NCI-H2227 (cell line): ENCODE measurements around the gene NSD2.
A peak's percentile ranks its signal among the peaks of the same experiment; 100 is the strongest.
"Not testable (repeated sequence)": the region's sequence is repeated elsewhere in the genome, so short reads cannot be mapped to it uniquely, and the experiment has no call there.

Source experiments
- DNase-seq: peaks from one replicate; lab custom pipeline; 2025; ENCODE audit not compliant: unreplicated experiment; lab: John Stamatoyannopoulos, UW

Gene NSD2

DNA sequence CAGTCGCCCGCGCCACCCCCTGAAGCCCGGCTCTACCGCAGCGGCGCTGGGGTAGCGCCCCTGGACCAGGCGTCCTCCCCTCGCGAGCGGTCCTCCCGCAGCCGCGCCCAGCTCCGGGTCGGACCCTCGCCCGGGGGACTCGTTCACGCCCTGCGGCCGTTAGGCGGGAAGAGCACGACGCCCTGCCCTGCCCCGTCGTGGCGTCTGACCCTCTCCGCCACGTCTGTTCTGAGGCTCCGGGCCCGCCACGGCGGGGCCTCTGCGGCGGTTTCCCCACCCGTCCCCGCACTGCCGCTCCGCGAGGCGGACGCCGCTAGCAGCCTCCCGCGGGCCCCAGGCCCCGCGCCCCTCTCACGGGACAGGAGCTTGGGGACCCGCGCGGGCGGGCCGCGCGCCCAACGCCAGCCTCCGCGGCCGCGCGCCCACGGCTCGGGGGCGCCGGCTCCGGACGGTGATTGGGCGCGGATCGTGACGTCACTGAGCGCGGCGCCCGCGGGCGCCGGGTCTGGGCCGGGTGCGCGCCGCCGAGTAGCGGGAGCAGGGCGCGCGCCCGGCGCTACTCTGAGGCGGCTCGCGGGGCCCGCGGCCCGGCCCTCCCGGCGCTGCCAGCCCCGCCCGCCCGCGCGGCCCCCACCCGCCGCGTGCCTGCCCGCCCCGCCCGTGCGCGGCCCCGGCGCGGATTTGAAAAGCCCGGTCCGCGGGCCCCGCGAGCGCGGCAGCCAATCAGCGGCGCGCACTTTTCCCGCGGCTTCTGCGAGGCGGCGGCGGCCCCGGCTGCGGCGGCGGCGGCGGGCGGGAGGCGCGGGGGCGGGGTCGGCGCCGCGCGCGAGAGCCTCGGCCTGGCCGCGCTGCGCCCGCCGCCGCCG lies at the start of gene NSD2:
Gene NSD2, plus strand, starts transcription at position 816 of the 866 bp plus-strand sequence. CDS start 29,262 bp downstream, outside the sequence.
- peak; percentile 97 for DNase-seq

DNA sequence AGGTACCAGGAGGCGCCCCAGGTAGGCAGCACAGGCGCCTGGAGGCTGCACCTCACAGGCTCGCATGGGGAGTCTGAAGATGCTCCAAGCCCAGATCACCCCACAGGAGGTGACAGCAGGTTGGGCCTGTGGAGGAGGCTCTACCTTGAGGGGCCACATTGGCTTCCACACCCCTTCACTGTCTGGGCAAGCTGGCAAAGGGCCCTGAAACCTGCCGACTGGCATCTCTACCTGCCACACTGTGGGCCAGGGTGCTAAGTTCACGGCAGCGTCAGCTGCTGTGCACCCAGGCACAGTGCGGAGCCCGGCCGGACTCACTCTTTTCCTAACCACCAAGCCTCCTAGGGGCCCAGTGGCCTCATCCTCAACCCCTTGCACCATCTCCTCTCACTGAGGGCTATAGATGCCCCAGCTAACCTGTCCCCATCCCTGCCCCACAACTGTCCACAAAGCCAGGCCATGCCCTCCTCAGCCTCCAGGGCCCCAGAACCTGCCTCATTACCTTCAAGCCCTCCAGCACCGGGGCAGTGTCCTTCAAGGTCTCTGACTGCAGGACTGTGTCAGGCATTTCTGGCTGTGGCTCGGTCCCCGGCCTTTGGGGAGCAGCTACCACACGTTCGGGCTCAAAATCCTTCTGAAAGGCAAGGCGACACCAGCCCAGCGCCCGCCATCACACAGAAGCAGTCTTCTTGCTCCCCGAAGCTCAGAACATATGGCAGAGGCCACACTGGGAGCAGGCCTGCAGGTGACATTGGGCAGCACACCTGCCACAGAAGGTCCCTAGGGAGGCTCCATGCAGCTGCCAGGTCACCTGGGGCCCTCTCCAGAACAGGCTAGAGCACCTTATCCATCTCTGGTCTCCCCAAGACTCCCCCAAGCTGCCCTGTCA lies 49.3 kb upstream of the NSD2 start:
- DNase-seq: no peak

DNA sequence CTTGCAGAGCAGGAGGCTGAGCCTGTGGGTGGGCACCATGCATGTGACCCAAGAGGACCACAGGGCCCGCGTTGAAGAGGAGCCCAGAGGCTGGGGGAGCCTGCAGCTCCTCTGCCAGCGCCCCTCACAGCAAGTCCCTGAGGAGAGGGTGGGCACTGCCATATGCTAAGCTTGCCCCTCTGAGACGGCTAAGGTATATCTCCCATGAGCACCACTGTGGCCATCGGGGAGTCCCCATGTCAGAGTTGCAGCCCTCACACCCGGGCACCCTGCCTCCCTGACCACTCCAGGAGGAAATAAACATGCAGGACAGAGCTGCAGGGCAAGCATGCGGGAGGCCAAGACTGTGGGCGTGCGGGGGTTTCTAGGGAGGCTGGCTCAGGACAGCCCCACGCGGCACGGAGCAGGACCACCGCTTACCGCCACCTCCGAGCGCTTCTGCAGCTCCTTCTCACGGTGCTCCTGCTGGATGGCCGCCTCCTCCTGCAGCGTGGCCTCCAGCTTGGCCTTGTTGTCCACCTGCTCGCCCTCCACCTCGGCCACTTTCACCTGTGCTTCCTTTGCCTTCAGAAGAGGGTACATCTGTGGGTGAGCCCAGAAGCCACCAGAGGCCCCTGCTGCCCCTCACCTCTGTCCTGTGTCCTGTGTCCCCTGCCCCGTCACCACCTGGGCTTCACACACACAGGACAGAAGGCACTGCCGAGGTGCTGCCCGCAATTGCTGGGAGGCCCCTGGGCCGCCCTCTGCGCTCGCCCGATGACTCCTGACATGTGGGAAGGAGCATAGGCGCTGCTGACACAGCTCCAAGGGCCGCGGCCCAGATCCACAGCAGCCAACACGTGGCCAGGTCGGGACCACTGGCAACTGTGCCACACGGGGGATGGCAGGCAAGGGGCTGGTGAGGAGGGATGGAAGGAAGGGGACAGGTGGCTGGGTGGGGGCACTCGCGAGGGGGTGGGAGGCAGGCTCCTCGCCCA lies 48.3 kb upstream of the NSD2 start:
- no peak for DNase-seq

DNA sequence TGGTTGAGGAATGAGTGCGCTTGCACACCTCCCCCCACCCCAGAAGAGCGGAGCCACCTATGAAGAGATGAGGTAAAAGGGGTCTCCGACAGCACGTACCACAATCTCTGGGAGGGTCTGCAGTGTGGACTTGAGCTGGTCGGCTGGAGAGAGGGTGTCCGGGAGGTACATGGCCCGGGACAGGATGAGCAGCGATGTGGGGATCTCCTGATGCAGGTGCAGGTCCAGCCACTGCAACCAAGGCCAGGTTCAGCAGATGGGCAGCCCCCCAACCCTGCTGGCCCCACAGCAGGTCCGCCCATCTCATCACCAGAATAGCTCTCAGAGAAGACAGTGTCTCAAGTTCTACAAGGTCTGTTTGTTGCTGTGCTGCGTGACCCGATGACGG lies 47.7 kb upstream of the NSD2 start:
- DNase-seq: no peak

DNA sequence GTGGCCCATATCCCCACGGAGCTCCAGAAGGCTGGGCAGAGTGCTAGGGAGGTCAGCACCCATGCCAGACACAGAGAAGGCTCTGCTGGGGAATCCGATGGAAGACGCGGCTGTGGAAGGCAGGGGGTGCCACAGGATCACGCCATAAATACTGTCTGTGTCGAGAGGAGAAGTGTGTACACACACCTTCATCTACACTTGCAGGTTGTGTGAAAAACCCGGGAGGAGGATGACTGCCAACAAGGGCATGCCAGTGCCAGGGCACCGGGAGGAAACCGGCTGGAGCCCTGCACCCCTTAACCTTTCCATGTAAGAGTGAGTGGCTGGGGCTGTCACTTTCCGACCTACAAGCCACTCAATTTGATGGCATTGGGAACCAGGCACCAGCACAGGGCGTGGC lies 46.4 kb upstream of the NSD2 start:
- no peak for DNase-seq

DNA sequence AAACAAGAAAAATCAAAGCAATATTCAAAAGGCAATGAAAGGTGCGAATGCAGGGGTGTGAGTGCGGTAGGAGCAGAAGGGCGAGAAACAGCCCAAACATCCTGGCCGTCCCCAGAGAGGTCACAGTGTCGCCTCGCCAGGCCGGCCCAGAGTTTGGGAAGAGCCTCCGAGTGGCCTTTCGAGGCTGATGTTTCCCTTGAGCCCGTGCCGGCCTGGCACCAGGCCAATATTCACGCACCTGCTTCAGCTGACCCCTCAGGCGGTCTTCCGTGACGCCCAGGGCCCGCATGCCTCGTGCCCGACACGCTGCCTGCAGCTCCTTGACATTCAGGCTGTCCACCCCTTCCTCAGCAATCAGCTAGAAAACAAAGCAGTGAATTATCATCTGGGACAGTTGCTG lies 45.9 kb upstream of the NSD2 start:
- no peak for DNase-seq

DNA sequence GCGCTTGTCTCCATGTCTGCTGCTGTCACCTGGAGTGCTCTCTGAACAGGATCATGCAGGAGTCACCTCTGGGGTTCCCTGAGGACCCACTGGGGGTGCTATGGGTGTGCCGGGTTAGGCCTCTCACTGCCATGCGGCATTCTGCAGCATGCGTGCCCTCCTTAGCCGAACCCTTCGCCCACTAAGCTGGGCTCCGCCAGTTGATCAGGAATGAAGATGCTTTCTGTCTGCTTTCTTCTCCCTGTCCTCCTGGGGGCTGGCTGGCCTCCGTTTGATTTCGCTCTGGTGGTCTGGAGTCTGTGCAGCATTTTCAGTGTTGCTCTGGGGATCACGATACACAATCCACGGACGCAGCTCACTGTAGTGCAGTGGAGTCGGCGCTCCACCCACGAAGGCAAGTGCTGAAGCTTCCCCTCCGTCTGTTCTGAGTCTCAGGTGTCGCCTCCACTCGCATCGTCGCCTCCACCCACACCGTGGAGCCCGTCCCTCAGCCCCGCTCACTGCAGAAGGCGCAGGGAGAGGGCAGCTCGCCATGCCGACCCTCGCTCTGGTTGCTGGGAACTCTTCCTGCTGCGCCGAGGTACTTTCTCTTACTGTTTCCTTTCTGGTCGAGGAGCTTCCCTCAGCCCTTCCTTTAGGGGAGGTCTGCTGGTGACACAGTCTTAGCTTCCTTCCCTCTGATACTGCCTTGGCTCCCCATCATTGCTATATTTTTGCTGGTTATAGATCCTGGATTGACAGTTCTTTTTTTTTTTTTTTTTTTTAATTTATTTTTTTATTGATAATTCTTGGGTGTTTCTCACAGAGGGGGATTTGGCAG lies 44.5 kb upstream of the NSD2 start:
- no peak for DNase-seq

DNA sequence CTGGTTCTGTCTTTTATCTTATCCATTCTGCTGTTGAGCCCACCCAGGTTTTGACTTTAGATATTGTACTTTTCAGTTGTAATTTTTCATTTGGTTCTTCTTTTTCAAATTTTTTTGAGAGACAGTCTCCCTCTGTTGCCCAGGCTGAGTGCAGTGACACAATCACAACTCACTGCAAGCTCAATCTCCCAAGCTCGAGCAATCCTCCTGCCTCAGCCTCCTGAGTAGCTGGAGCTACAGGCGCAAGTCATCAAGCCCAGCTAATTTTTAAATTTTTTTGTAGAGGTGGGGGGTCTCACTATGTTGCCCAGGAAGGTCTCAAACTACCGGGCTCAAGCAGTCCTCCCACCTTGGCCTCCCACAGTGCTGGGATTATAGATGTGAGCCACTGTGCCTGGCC lies 41.0 kb upstream of the NSD2 start:
- DNase-seq: no peak

DNA sequence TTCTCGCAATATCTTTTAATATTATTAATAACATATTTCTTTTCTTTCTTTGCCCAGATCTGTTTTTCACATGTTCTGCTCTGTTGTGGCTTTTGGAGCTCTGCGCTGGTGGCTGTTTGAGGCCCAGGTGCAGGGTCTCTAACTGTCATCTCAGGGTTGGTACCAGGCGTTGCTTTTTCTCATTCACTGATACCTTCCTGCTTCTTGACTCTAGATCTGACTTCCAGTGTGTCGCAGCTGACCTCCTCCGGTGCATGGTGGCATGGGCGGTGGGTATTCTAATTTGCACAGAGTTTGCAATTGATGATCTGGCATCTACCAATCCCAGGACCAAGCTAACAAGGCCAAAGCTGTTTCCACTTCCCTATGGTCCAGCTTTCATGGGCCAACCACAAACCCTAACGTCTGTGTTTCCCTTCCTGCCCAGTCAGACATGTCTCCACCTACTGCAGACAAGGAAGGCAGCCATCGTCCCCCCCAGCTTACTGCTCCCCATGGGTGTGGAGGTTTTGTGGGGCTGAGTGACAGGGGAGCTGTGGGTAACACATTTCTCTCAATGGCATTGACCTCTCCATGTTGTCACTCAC lies 40.5 kb upstream of the NSD2 start:
- no peak for DNase-seq

DNA sequence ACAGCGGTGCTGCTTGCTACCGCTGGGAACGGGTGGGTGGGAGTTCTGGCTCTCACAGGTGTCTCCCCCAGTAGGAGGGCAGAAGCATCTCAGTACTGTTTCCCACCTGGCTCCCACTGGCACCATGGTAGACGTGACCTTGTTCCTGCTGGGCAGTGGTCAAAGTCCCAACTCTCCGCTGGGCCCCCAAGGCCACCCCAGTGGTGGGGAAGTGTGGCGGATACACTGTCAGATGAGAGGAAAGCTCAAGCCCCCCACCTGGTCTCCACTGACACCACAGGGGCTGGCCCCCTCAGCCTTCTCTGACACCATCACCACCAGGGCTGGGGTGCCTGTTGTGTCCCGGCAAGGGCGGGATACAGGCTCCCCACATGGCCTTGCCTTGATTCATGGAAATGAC lies 39.9 kb upstream of the NSD2 start:
- no peak for DNase-seq

DNA sequence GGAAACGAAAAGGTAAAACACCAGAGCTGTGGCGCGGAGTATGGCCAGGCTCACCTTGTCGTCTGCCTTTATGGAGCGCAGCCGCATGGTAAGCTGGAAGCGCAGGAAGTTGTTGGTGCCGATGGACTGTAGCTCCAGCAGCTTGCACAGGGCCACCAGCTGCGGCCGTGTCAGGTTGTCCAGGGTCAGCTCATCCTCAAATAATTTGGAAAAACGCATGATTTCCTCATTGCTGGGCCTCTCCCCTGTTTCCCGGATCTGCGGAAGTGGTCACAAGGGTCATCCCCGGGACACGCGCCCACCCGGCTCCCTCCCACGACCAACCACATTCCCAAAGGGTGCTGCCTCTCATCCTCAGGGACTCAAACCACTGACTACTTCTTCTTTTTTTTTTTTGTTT lies 38.5 kb upstream of the NSD2 start:
- DNase-seq: no peak

DNA sequence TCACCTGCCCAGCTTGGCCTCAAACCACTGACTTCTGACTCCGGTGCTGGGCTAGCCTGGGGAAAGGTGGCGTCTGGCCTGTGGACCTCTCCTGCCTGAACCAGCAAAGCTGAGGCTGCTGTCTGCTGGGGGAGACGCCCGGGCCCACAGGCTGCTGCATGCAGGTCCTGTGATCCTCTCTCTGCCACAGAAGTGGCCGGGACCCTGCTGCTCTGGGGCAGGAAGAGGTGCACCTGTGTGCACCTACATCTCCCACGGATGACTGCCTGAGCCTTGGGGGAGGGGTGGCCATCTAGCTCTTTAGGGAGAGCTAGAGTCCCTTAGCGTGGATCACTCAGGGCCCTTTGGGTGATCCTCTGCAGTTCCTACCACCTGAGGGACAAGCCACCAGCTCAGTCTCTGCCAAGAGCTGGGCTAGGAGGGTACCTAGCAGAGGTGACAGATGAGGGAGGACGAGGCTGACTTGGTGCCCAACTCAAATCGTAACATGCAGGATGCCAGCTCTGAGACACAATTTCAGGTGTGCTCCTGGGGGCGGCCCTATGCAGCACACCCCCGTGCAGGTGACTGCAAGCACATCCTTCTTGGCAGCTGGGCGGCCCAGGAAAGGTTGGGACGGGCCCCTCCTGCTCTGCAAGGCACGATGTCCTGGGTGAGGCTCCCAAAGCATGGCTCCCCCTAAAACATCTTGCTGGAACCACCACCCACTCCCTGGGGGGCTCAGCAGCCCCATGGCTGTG lies 37.7 kb upstream of the NSD2 start:
- DNase-seq: no peak

DNA sequence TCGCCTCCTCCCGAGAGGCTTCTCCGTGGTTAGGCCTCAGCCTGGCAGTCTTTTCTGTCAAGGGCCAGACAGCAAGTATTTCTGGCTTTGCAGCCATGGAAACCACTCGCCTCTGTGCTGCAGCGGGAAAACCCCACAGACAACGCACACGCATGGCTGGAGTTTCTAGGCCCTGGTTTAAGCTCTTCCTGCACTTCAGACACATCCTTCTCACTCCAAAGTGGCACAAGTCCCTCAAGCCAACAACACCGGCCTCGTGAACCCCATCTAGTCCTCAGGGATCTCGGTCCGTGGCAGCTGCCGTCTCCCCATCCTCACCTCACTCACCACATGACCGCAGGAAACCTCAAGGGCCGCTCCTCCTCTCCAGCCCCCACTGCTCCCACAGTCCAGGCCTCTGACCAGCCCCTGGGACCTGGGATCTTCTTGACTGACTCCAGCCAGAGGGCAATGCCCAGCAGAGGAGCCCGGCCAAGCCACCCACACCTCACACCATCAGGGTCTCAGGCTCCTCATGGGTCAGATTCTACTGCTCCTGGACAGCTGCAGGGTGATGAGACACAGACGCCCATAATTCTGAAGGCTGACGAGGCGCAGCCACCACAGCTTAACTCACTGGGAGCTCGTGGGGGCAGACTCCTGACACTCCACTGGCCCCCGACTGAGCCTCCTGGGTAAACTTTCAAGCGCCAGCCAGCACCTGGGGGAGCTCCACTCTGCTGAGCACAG lies 37.0 kb upstream of the NSD2 start:
- no peak for DNase-seq

DNA sequence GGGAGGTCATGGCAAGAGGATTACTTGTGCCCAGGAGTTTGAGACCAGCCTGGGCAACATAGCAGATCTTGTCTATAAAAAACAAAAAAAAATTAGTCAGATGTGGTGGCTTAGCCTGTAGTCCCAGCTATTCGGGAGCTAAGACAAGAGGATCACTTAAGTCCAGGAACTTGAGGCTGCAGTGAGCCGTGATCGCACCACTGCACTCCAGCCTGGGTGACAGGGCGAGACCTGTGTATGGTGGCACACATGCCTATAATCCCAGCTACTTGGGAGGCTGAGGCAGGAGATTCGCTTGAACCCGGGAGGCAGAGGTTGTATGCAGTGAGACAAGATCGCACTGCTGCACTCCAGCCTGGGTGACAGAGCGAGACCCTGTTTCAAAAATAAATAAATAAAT lies 35.4 kb upstream of the NSD2 start:
- DNase-seq: not testable (repeated sequence)

DNA sequence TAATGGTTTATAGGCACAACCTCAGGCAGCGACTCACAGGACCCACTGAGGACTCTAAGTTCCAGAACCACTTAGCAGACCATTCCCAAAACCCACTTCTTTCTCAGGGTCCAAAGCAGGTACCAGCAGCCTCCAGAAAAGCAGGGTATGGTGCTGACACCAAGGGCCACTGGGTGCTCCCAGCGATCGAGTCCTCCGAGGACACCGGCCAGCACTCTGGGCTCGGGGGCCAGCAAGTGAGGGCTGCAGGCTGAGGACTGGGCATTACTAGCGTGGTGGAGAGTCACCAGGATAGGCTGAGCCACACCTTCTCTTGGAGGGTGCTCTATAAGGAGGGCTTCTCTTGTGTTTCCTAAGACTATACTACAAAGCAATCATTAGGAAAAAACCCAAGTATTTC lies 34.5 kb upstream of the NSD2 start:
- DNase-seq: no peak

DNA sequence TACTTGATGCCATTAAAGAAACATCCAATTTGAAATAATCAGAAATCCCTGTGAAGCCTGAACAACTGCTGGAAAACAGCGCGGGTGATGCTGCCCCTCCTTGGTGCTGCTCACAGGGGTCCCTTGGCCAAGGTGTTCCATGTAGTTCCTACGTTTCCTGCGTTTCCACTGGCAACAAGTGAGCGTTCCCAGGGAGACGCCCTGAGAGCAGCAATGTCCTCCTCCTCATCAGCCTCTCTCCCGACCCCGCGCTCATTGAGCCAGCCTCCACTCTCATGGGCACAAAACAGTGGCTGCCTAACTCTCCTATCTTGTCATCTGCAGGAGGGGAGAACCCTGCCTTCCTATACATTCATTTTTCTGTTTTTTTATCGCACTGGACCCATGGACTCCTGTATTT lies 34.1 kb upstream of the NSD2 start:
- DNase-seq: no peak

DNA sequence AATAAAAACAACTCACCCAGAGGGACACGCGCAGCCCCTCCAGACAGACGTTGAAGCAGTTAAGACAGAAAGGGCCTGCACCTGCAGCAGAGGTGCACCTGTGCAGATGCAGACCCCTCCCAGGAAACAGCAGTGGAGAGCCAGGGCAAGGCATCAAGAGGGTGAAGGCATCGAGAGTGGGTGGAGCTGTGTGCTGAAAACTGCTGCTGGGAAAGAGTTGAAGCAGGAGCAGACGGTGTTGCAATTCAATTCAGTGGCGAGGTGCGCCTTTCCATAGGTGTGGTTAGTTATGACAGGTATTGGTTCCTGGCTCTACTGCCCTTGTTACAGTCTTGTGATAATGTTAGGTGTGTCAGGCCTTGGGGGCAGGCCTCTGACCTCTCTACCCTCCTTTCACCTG lies 31.9 kb upstream of the NSD2 start:
- DNase-seq: no peak

DNA sequence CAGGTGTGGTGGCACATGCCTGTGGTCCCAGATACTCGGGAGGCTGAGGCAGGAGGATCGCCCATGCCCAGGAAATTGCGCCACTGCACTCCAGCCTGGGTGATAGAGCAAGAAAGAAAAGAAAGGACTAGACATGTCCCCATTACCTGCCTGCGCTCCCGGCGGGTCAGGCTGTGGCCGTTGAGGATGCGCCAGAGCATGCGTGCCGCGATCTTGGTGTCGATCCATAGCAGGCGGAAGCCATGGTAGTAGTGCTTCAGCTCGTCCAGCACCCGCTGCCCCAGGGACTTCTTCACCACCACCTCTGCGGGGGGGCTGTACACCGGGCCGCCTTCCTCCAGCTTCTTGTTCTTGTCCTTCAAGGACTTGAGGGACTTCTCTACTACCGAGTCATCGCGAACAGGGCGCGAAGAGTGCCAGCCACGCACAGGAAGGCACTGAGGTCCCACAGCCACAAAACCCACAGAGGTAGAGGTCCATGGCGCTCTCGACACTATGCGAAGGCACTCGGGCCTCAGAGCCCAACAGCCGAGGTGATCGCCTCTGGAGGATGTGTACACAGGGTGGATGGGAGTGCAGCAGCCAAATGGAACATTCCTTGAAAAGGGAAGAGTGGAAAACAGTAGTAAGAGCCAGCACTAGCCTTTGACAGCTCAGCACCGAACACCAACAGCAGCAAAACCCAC lies 29.8 kb upstream of the NSD2 start:
- no peak for DNase-seq
